SK-N-SH treated with all-trans-retinoic acid at 6 μM for 48 hours (cell line): ENCODE data around the gene GRK6.

Experiments used
- ATAC-seq: fragments of 200-7000 bp; cut with Tn5 transposase; 3 replicates; pipeline ENCODE4 v1.9.1; 2020; ENCODE audit warnings: mild to moderate bottlenecking, moderate library complexity
- ARNTL ChIP-seq: fragments of 450-650 bp; formaldehyde crosslinking; IDR thresholded peaks from 2 replicates; pipeline ENCODE4 v1.5.0; 2020; ENCODE audit warnings: low read depth, mild to moderate bottlenecking, moderate library complexity, borderline replicate concordance
- BACH2 ChIP-seq: fragments of 250-450 bp; sonication (Bioruptor Pico); IDR thresholded peaks from 2 replicates; pipeline ENCODE4 v1.9.0; 2021; ENCODE audit warnings: mild to moderate bottlenecking, borderline replicate concordance
- CREB5 ChIP-seq: fragments of 250-450 bp; sonication (Bioruptor Pico); IDR thresholded peaks from 2 replicates; pipeline ENCODE4 v1.5.1; 2020; ENCODE audit warnings: low read depth, mild to moderate bottlenecking, moderate library complexity
- CSDC2 ChIP-seq: fragments of 250-450 bp; sonication (Bioruptor Pico); IDR thresholded peaks from 2 replicates; pipeline ENCODE4 v1.5.0; 2020; ENCODE audit warnings: mild to moderate bottlenecking, moderate library complexity
- ESRRG ChIP-seq: fragments of 250-450 bp; sonication (Bioruptor Pico); IDR thresholded peaks from 2 replicates; pipeline ENCODE4 v1.6.1; 2021; ENCODE audit warnings: mild to moderate bottlenecking
- GLIS3 ChIP-seq: fragments of 250-450 bp; sonication (Bioruptor Pico); IDR thresholded peaks from 2 replicates; pipeline ENCODE4 v1.5.0; 2020; ENCODE audit warnings: mild to moderate bottlenecking, moderate library complexity
- ISL1 ChIP-seq: fragments of 250-450 bp; sonication (Bioruptor Pico); IDR thresholded peaks from 2 replicates; pipeline ENCODE4 v2.1.2; 2022; ENCODE audit warnings: mild to moderate bottlenecking, moderate library complexity
- OSR1 ChIP-seq: fragments of 250-450 bp; sonication (Bioruptor Pico); IDR thresholded peaks from 2 replicates; pipeline ENCODE4 v1.8.0; 2022; ENCODE audit warnings: moderate library complexity, mild to moderate bottlenecking, inconsistent platforms
- PPARA ChIP-seq: fragments of 250-450 bp; sonication (Bioruptor Pico); IDR thresholded peaks from 2 replicates; pipeline ENCODE4 v1.5.0; 2020; ENCODE audit warnings: mild to moderate bottlenecking, borderline replicate concordance
- RARB ChIP-seq: fragments of 250-450 bp; sonication (Bioruptor Pico); IDR thresholded peaks from 2 replicates; pipeline ENCODE4 v1.8.0; 2021; ENCODE audit warnings: mild to moderate bottlenecking, moderate library complexity
- SNAI2 ChIP-seq: fragments of 250-450 bp; sonication (Bioruptor Pico); IDR thresholded peaks from 2 replicates; pipeline ENCODE4 v1.5.0; 2020; ENCODE audit warnings: mild to moderate bottlenecking, moderate library complexity
- TCF4 ChIP-seq: fragments of 250-450 bp; sonication (Bioruptor Pico); IDR thresholded peaks from 2 replicates; pipeline ENCODE4 v1.8.0; 2021; ENCODE audit warnings: mild to moderate bottlenecking, moderate library complexity, borderline replicate concordance
- ZC3H10 ChIP-seq: fragments of 250-450 bp; sonication (Bioruptor Pico); IDR thresholded peaks from 2 replicates; pipeline ENCODE4 v1.5.1; 2021; ENCODE audit warnings: mild to moderate bottlenecking, moderate library complexity
- ZFP3 ChIP-seq: fragments of 250-450 bp; sonication (Bioruptor Pico); IDR thresholded peaks from 2 replicates; pipeline ENCODE4 v1.5.0; 2020; ENCODE audit warnings: mild to moderate bottlenecking, moderate library complexity
- ZFP30 ChIP-seq: fragments of 450-650 bp; formaldehyde crosslinking; IDR thresholded peaks from 2 replicates; pipeline ENCODE4 v1.5.0; 2022; ENCODE audit warnings: mild to moderate bottlenecking, moderate library complexity
- ZNF565 ChIP-seq: fragments of 450-650 bp; formaldehyde crosslinking; conservative IDR thresholded peaks from 2 replicates; pipeline ENCODE4 v1.5.0; 2020; ENCODE audit warnings: low read depth, mild to moderate bottlenecking, moderate library complexity
- ZNF70 ChIP-seq: fragments of 450-650 bp; formaldehyde crosslinking; IDR thresholded peaks from 2 replicates; pipeline ENCODE4 v1.5.0; 2020; ENCODE audit warnings: mild to moderate bottlenecking, moderate library complexity
- ZNF8 ChIP-seq: fragments of 450-650 bp; formaldehyde crosslinking; IDR thresholded peaks from 2 replicates; pipeline ENCODE4 v1.5.0; 2020; ENCODE audit warnings: mild to moderate bottlenecking, moderate library complexity
- TF ChIP-seq, protein P1 (sequence below): fragments of 250-450 bp; sonication (Bioruptor Pico); IDR thresholded peaks from 2 replicates; pipeline ENCODE4 v1.5.0; 2020; ENCODE audit warnings: mild to moderate bottlenecking, moderate library complexity
- TF ChIP-seq, protein P2 (sequence below): fragments of 250-450 bp; sonication (Bioruptor Pico); IDR thresholded peaks from 2 replicates; pipeline ENCODE4 v1.8.0; 2020; ENCODE audit warnings: mild to moderate bottlenecking, moderate library complexity, borderline replicate concordance
- TF ChIP-seq, protein P3 (sequence below): fragments of 250-450 bp; sonication (Bioruptor Pico); IDR thresholded peaks from 2 replicates; pipeline ENCODE4 v1.8.0; 2021; ENCODE audit warnings: low read depth, mild to moderate bottlenecking, moderate library complexity, borderline replicate concordance
- TF ChIP-seq, protein P4 (sequence below): fragments of 250-450 bp; sonication (Bioruptor Pico); IDR thresholded peaks from 2 replicates; pipeline ENCODE4 v1.5.1; 2021; ENCODE audit warnings: mild to moderate bottlenecking, moderate library complexity

The GRK6 gene

DNA sequence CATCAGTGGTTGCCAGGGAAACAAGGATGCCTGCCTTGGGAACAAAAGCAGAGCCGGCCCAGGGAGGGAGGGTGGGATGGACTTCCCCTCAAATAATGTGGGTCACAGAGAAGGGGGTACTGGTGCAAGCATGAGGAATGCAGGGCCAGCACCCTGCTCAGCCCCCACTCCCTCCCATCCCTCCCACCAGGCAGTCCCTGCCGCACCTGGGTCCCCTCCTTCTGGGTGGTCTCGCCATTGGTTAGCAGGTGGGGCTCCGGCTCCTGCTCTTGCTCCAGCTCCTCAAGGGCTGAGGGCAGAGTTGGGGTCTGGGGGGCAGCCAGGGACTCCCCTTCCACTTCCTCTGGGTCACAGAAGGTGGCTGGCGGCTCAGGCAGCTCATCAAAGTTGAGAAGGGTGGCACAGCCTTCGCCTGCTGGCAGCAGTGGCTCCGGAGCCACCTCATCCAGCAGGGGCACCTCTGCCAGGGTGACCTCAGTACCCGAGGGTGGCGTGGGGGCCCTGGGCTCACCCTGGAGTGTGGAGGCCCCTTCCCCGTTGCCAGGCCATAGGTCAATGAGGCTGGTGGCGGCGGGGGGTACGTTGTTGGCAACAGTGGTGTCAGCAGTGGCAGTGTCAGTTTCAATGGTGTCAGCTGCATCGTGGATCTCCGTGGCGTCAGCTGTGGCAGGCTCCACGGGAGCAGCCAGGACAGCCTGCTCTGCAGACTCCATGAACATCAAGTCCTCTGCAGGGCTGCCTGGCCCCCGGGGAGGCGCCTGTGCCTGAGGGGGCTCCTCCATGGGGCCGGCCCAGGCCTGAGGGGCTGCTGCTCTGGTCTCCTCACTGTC, 31.6 kb downstream of the GRK6 start (continued):
- TF ChIP-seq ZNF70 (CRISPR knock-in tag) = no peak
- no peak for TF ChIP-seq OSR1 (CRISPR knock-in tag)
- no peak for TF ChIP-seq ESRRG (CRISPR knock-in tag)
- TF ChIP-seq RARB (CRISPR knock-in tag) = no peak
- TF ChIP-seq ZFP3 = no peak
- no peak for TF ChIP-seq ZNF8 (CRISPR knock-in tag)
- TF ChIP-seq, protein P1, sequence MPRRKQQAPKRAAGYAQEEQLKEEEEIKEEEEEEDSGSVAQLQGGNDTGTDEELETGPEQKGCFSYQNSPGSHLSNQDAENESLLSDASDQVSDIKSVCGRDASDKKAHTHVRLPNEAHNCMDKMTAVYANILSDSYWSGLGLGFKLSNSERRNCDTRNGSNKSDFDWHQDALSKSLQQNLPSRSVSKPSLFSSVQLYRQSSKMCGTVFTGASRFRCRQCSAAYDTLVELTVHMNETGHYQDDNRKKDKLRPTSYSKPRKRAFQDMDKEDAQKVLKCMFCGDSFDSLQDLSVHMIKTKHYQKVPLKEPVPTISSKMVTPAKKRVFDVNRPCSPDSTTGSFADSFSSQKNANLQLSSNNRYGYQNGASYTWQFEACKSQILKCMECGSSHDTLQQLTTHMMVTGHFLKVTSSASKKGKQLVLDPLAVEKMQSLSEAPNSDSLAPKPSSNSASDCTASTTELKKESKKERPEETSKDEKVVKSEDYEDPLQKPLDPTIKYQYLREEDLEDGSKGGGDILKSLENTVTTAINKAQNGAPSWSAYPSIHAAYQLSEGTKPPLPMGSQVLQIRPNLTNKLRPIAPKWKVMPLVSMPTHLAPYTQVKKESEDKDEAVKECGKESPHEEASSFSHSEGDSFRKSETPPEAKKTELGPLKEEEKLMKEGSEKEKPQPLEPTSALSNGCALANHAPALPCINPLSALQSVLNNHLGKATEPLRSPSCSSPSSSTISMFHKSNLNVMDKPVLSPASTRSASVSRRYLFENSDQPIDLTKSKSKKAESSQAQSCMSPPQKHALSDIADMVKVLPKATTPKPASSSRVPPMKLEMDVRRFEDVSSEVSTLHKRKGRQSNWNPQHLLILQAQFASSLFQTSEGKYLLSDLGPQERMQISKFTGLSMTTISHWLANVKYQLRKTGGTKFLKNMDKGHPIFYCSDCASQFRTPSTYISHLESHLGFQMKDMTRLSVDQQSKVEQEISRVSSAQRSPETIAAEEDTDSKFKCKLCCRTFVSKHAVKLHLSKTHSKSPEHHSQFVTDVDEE (CRISPR knock-in tag) = no peak
- no peak for TF ChIP-seq ZNF565
- no peak for TF ChIP-seq ZC3H10 (CRISPR knock-in tag)
- no peak for TF ChIP-seq ISL1 (CRISPR knock-in tag)

DNA sequence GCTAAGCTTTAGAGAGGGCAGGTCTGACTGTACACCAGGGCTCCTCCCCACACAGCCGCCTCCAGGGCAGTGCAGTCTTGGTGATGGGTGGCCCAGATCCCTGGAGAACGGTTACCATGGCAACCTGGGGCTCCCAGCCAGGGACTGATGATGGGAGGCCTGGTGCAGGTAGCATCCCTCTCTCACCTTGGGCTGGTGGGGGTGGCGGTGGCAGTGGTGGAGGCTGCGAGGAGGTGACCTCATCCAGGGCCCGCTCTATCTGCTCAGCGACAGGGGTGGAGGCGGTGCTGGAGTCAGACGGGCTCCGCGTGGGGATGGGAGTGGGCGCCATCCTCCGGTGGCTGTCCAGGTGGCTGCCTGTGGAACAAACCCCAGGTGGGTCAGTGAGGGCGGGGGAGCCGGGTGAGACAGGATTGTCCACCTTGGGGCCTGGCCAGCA, 32.5 kb downstream of the GRK6 start:
- TF ChIP-seq ZFP30 (CRISPR knock-in tag) (no peak), ZNF70 (CRISPR knock-in tag) (no peak), TCF4 (CRISPR knock-in tag) (no peak), SNAI2 (CRISPR knock-in tag) (no peak), ZNF8 (CRISPR knock-in tag) (no peak)
- TF ChIP-seq, protein P2, sequence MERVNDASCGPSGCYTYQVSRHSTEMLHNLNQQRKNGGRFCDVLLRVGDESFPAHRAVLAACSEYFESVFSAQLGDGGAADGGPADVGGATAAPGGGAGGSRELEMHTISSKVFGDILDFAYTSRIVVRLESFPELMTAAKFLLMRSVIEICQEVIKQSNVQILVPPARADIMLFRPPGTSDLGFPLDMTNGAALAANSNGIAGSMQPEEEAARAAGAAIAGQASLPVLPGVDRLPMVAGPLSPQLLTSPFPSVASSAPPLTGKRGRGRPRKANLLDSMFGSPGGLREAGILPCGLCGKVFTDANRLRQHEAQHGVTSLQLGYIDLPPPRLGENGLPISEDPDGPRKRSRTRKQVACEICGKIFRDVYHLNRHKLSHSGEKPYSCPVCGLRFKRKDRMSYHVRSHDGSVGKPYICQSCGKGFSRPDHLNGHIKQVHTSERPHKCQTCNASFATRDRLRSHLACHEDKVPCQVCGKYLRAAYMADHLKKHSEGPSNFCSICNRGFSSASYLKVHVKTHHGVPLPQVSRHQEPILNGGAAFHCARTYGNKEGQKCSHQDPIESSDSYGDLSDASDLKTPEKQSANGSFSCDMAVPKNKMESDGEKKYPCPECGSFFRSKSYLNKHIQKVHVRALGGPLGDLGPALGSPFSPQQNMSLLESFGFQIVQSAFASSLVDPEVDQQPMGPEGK (CRISPR knock-in tag) = no peak
- no peak for ATAC-seq

DNA sequence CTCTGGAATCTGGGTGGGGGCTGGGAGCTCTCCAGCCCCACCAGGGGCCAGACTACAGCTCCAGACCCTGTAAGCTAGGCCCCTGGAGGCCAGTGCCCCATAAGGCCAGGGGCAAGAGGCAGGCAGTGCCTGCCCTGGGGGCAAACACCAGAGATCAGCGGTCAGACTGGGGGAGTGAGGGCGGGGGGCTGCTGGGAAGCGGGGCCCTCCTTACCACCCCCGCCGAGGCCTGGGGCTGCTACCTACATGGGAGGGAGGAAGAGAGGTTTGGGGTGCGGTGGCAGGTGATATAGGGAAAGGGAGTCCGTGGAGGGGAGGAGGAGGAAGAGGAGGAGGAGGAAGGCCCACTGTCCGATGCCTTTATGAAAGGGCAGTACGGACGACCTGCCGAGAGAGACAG, 32.9 kb downstream of the GRK6 start:
- TF ChIP-seq ZNF70 (CRISPR knock-in tag) (no peak), SNAI2 (CRISPR knock-in tag) (no peak), ZNF565 (no peak), ZFP30 (CRISPR knock-in tag) (no peak), ARNTL (no peak), BACH2 (CRISPR knock-in tag) (no peak), CREB5 (no peak), ZNF8 (CRISPR knock-in tag) (no peak), PPARA (CRISPR knock-in tag) (no peak), ESRRG (CRISPR knock-in tag) (no peak), ISL1 (CRISPR knock-in tag) (no peak), ZFP3 (no peak), ZC3H10 (CRISPR knock-in tag) (no peak), TCF4 (CRISPR knock-in tag) (no peak), CSDC2 (no peak), OSR1 (CRISPR knock-in tag) (no peak), GLIS3 (CRISPR knock-in tag) (no peak), RARB (CRISPR knock-in tag) (no peak)
- TF ChIP-seq, protein P3, sequence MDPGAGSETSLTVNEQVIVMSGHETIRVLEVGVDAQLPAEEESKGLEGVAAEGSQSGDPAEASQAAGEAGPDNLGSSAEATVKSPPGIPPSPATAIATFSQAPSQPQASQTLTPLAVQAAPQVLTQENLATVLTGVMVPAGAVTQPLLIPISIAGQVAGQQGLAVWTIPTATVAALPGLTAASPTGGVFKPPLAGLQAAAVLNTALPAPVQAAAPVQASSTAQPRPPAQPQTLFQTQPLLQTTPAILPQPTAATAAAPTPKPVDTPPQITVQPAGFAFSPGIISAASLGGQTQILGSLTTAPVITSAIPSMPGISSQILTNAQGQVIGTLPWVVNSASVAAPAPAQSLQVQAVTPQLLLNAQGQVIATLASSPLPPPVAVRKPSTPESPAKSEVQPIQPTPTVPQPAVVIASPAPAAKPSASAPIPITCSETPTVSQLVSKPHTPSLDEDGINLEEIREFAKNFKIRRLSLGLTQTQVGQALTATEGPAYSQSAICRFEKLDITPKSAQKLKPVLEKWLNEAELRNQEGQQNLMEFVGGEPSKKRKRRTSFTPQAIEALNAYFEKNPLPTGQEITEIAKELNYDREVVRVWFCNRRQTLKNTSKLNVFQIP = no peak
- TF ChIP-seq, protein P4, sequence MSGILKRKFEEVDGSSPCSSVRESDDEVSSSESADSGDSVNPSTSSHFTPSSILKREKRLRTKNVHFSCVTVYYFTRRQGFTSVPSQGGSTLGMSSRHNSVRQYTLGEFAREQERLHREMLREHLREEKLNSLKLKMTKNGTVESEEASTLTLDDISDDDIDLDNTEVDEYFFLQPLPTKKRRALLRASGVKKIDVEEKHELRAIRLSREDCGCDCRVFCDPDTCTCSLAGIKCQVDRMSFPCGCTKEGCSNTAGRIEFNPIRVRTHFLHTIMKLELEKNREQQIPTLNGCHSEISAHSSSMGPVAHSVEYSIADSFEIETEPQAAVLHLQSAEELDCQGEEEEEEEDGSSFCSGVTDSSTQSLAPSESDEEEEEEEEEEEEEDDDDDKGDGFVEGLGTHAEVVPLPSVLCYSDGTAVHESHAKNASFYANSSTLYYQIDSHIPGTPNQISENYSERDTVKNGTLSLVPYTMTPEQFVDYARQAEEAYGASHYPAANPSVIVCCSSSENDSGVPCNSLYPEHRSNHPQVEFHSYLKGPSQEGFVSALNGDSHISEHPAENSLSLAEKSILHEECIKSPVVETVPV (CRISPR knock-in tag) = no peak
- ATAC-seq = no peak
